ENCODE data around the gene SLC2A4RG. TPM values are rescaled to one million over a fixed set of nuclear protein-coding genes. Genes with fewer than 3 reads are reported as not detected.

SLC2A4RG gene
- total and polyA plus RNA-seq, 2 of the 4 experiments (the other 2 are of a cell fraction): 5.0 to 50.3 TPM

GRCh38 chr20:63774306-63774705 is 34.7 kb downstream of the SLC2A4RG start:
- Histone ChIP-seq H3K4me3 (ENCODE audit: insufficient read depth, low read depth, low read length) (no peak overlapping the region), H3K56ac (ENCODE audit: extremely low read depth, insufficient read depth, low read length) (no peak overlapping the region; the same call in 1 of the 2 replicates), H3K9me3 (ENCODE audit: control insufficient read depth, insufficient read depth, low read length) (no peaks in the 10 kb centered on the region), H3K27ac (ENCODE audit: insufficient read depth, low read length) (no peak overlapping the region), H2BK5ac (ENCODE audit: low read depth, low read length, poor library complexity, severe bottlenecking) (no peak overlapping the region), H3K4me1 (ENCODE audit: control insufficient read depth, insufficient read depth, low read length) (peaks cover 8% of the 10 kb centered on the region), H2BK20ac (ENCODE audit: low read depth, low read length) (no peak overlapping the region), H3K4me2 (ENCODE audit: low read depth, low read length) (no peak overlapping the region), H3K79me1 (ENCODE audit: low read depth in 1 of 2, low read length in 2 of 2) (peaks cover 16 to 64% of the 10 kb centered on the region in 2 experiments), H3K36me3 (ENCODE audit: control insufficient read depth, insufficient read depth, low read length) (peaks cover 9% of the 10 kb centered on the region; the same call in 1 of the 2 replicates), H4K8ac (ENCODE audit: low read depth in 2 of 2, low read length in 2 of 2) (0 out of 4 replicates have a peak overlapping the region, but pooled peaks of 1 of the 2 experiments have one; percentile 13), H3K14ac (replicated peaks; ENCODE audit: low read depth, low read length) (no peak overlapping the region), H3K18ac (ENCODE audit: low read depth, low read length) (no peak overlapping the region), H4K5ac (ENCODE audit: low read depth, low read length) (no peak overlapping the region), H2BK15ac (ENCODE audit: low read depth, low read length) (no peak overlapping the region), H2AK9ac (replicated peaks; ENCODE audit: low read depth, low read length, poor library complexity) (peak overlapping the region; percentile 81), H2BK120ac (ENCODE audit: low read depth, low read length) (no peak overlapping the region), H4K20me1 (ENCODE audit: insufficient read depth, low read length) (peaks cover 21% of the 10 kb centered on the region), H3K9me1 (ENCODE audit: insufficient read depth, low read length) (no peaks in the 10 kb centered on the region; the same call in 1 of the 2 replicates), H3K4ac (ENCODE audit: low read depth, low read length) (no peak overlapping the region), H2AFZ (replicated peaks; ENCODE audit: low read length, poor library complexity) (peak overlapping the region; percentile 65), H4K91ac (ENCODE audit: insufficient read depth, low read depth, low read length) (0 out of 2 replicates have a peak overlapping the region, but pooled peaks have one; percentile 26), H2AK5ac (ENCODE audit: low read depth, low read length) (peak overlapping the region; percentile 33; the same call in 1 of the 2 replicates), H3K9ac (ENCODE audit: low read depth, low read length) (no peak overlapping the region), H3K27me3 (ENCODE audit: control insufficient read depth, insufficient read depth, low read length) (no peaks in the 10 kb centered on the region), H3K23ac (ENCODE audit: low read depth, low read length) (no peak overlapping the region)
- no peak for ATAC-seq (ENCODE audit: low read depth)
- ChIA-PET CTCF (interaction anchor here (0.7 to 1.3 kb wide), 2 partner anchors 34 to 84 kb away, joined by 3 to 6 read pairs; no protein-coding TSS in a partner anchor), POLR2A (ENCODE audit: unreplicated experiment) (no interaction called here)
- WGBS, 2 experiments (ENCODE audit: extremely low coverage in 2 of 2, insufficient read length in 1 of 2): 53% methylated on average over 5 of the region's 15 CpGs; no CpG with 5 or more reads in 1 of the 2 experiments
- no TSS peak for BruUV-seq (replicated peaks)
- intact Hi-C loops (cut with micrococcal nuclease): no loop called here
- dilution Hi-C loops (cut with HindIII; ENCODE audit: low sequenced_read_pairs, unreplicated experiment): no loop called here
- TF ChIP-seq RFX5 (IDR thresholded peaks at IDR 0.05; ENCODE audit: low read depth, low read length): no peak
- TF ChIP-seq CTCF (conservative IDR thresholded peaks at IDR 0.05; ENCODE audit: low read depth, low read length): no peak
- no peak for TF ChIP-seq MAFK (IDR thresholded peaks at IDR 0.05; ENCODE audit: low read depth, low read length)
- TF ChIP-seq SMC3 (IDR thresholded peaks at IDR 0.05; ENCODE audit: low read depth, low read length): no peak
- TF ChIP-seq ELK1 (IDR thresholded peaks at IDR 0.05; ENCODE audit: borderline replicate concordance, low read depth, low read length): no peak
- no peak for TF ChIP-seq CHD1 (IDR thresholded peaks at IDR 0.05; ENCODE audit: low read depth, low read length)
- no peak for TF ChIP-seq RCOR1 (IDR thresholded peaks at IDR 0.05; ENCODE audit: insufficient replicate concordance, low read length)
- no peak for TF ChIP-seq MXI1 (IDR thresholded peaks at IDR 0.05; ENCODE audit: borderline replicate concordance, low read depth, low read length)
- TF ChIP-seq MAZ (IDR thresholded peaks at IDR 0.05; ENCODE audit: borderline replicate concordance, low read depth, low read length): no peak
- TF ChIP-seq FOS (IDR thresholded peaks at IDR 0.05; ENCODE audit: low read depth, low read length): no peak
- TF ChIP-seq BHLHE40 (IDR thresholded peaks at IDR 0.05; ENCODE audit: low read depth, low read length): no peak
- TF ChIP-seq NFE2L2 (IDR thresholded peaks at IDR 0.05; ENCODE audit: low read depth, low read length): no peak
- no peak for TF ChIP-seq POLR2A (IDR thresholded peaks at IDR 0.05; ENCODE audit: low read depth, low read length)
- TF ChIP-seq USF2 (IDR thresholded peaks at IDR 0.05; ENCODE audit: low read depth, low read length): no peak
- TF ChIP-seq CEBPB (IDR thresholded peaks at IDR 0.05; ENCODE audit: low read depth, low read length): no peak
- no peak for TF ChIP-seq RAD21 (IDR thresholded peaks at IDR 0.05; ENCODE audit: low read length)
- in situ Hi-C loops (cut with MboI; ENCODE audit: low sequenced_read_pairs): no loop called here
- DNase-seq: no peak

Data from IMR-90 (cell line).